DMS153 (cell line): ENCODE measurements around the gene ZFYVE1.
A peak's percentile ranks its signal among the peaks of the same experiment; 100 is the strongest.
"Not testable (repeated sequence)": the region's sequence is repeated elsewhere in the genome, so short reads cannot be mapped to it uniquely, and the experiment has no call there.

Experiments
- DNase-seq: peaks from one replicate; lab custom pipeline; 2025; lab: John Stamatoyannopoulos, UW

The ZFYVE1 gene

DNA sequence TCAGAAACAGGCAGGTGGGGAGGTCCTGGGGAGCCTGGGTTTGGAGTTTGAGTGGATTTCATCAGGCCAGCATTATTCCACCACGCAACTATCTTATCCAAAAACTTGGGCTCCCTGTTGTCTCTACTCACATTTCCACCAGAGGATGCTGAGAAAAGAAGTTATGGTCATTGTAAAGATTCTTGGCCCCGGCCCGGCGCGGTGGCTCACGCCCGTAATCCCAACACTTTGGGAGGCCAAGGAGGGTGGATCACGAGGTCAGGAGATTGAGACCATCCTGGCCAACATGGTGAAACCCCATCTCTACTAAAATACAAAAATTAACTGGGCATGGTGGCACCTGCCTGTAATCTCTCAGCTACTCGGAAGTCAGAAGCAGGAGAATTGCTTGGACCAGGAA is 70.2 kb downstream of the ZFYVE1 start:
- DNase-seq, result not testable (repeated sequence)

DNA sequence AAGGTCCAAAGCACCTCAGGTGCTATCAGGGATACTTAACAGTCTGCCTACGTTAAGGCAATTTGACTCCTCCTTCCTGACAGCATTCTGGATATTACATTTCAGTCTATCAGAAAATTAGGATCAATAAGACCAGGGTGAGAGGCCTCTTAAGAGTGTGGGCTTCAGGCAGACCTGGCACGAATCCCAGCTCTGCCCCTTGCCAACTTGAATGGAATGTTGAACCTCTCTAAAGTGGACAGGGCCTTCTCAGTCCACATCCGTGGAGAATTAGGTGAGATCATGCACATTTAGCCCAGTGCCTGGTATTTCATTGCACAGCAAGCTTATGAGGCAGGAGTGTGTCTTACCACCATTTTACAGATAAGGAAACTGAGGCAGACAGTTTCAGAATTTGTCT is 74.7 kb downstream of the ZFYVE1 start:
- DNase-seq, result no peak

DNA sequence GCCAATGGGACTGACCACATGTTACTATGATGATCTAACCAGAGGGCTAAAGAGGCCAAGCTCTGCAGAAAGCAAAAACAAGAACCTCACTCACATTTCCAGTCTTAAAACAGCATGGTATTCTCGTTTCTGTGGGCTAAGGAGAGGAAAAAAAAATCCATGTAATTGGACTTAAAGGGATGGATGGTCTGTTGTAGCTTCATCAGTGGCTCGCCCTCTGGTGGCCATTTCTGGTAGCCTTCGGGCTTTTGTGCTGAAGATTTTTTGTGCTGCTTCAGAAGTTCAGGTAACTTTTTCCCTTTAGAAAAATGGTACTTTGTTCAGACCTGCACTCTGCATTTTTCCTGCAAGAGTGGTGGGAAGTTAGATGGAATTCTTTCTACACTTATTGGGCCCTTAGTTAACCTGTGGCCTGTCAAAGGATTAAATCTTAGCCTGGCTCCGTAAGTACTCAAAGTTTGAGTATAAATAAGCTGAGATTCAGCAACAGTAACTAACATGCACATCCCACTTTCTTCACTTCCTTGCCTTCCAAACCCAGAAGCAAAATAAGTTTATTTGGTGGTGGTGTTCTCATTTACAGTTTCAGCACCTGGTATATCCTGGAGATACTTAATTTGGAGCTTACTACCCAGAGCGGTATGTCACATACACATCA is 78.3 kb downstream of the ZFYVE1 start:
- no peak for DNase-seq

DNA sequence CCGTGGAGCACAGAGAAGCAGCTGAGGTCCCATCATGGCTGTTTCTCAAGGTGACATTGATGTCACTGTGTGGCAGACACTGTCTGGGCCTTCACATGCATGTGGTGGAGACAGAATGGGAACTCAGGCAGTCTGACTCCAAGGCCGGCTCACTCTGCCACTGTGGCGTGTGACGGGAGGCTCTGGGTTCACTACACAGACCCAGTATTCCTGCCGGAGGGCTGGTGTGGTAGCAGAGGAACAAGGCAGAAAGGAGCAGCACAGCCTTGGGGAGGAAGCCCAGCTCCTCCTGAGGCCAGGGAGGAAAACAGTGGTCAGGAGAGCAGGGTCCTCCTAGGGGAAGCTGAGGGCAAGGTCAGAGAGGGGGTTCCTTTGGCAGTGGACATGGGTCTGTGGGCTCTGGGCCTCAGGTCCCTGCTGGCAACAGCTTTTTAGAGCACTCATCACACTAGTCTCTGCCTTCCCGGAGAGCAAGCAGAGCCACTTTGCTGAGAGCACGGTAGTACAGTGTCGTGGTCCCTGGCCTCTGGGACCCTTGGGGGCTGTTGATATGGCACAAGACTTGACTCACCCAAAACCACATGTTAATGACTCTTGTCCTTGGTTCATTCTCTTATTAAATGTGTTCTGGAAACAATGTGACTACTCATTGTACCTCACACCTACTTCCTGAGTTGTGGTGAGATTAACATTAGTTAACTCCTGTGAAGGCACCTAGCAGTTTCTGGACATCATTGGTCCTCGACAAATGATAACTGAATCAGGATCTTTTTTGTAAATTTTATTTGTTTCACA is 79.3 kb downstream of the ZFYVE1 start:
- no peak for DNase-seq

DNA sequence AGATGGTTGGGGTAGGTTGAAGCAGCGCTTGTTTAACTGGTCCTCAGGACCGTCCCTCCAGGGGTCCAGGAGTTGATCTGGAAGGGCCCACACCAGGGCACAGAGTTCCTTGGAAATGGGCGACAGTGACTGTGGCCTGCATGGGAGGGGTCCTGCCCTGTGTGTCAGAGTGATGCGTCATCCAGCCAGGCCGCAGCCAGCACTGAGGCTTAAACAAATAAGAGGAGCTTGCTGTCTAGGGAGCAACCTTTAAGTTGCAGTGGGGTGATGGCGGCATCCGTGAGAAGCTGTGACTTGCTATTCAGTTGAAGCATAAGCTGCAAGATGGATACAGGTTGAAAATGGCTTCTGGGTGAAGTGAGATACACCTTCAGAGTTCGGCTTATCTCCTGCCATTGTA is 80.4 kb downstream of the ZFYVE1 start:
- DNase-seq, result no peak

DNA sequence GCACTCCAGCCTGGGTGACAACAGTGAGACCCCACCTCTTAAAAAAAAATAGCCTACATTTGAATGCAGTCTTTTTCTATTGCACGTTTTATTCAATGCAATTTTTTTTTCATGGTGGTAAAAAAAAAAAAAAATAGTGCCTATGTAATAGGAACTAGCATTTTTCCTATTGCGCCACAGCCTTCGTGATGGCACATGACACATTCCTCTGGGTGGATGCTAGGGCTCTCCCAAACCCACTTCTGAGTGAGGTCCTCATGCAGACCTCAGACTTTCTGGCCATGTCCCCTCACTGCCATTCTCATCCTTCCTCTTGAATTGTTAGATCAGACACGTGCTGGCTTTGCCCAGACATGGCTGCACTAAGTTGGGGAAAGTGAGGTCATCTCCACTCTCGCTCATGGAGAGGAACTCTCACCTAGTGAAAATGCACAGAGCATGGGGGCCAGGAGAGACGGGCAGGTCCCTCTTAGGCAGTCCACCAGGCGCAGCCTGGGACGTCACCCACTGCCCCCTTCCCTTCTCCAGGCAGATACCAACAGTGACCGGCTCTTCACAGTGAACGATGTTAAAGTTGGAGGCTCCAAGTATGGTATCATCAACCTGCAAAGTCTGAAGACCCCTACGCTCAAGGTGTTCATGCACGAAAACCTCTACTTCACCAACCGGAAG is 81.4 kb downstream of the ZFYVE1 start:
- DNase-seq, result no peak

DNA sequence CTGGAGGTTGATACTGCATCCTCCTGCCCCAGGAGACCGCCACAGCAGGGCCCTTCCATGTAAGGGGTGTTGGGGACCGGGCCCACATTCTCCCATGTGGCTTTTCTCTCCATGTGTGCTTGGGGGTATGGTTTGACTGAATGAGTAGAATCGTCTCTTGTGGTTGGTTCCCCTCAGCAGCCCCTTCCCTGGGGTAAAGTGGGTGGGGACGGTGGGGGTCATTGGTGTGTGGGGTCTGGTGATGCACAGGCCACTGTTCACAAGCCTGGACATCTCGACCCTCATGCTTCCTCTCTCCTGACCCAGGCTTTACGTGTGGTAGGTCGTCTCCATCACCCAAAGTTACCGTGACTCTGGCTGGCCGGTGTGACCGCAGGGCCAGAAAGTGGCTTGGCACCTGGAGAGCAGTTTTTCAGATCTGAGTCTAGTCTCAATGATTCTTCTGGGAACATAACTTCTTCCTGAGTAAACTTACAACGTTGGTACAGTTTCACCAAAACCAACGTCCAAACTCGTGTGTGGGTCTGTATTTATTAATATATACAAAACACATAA is 83.0 kb downstream of the ZFYVE1 start:
- DNase-seq, result no peak

DNA sequence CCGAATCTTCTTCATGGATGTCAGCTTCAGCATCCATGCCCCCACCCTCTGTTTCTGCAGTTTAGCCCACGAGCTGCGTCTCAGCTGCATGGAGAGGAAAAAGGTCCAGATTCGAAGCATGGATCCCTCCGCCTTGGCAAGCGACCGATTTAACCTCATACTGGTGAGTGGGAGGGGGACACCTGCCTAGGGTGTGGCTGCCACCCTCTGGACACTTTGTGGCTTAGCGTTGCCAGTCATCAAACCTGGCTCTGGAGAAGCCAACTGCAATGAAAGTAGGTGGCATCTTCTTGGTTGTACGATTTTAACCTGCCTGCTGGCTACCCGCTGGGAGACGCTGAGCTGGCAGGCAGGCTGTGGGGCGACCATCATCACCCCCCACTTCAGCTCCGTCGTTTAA is 84.0 kb downstream of the ZFYVE1 start:
- no peak for DNase-seq

DNA sequence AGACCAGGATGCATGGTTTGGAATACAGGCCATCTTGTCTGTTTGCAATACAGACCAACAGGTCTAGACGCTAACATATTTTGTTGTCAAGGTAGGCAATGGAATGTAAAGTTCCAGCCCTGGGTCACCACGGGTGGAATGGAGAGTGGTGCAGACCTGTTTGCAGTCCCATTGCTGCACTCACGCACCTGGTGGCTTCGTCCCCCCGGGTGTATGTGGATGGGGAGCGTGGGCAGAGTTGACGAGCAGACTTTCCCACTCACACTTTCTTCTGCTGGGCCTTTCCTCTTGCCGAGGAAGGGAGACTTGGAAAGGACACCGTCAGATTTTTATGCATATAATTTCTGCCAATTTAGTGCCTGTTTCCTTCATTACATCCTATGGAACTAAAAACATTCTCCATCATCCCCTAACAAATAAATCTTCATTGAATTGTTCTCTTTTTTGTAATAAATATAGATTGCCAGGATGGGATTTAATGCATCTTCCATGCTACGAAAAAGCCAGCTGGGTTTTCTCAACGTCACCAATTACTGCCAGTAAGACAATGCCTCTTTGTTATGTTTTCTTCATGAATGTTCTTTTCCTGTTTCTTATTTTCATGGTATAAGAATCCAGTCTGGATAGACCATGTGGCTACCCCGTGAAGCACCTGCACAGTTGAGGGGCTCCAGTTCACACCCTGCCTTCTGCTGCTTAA is 85.5 kb downstream of the ZFYVE1 start:
- DNase-seq, result no peak

DNA sequence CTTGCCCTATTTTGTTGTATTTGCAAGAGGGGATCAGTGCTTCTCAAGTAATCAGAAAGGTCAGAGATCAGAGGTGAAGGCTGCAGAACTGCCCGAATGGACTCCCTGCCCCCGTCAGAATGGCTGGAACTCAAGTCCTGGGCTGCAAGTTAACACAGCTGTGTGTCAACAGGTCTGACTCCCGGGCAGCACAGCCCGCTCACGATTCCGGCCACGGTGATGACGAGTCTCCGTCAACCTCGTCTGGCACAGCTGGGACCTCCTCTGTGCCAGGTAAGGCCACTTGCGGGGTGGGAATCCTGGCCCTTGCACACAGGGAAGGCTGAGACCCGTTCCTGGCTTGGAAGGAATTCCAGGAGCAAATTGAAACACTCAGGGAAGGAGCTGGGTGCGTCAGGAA is 87.3 kb downstream of the ZFYVE1 start:
- DNase-seq, result no peak

DNA sequence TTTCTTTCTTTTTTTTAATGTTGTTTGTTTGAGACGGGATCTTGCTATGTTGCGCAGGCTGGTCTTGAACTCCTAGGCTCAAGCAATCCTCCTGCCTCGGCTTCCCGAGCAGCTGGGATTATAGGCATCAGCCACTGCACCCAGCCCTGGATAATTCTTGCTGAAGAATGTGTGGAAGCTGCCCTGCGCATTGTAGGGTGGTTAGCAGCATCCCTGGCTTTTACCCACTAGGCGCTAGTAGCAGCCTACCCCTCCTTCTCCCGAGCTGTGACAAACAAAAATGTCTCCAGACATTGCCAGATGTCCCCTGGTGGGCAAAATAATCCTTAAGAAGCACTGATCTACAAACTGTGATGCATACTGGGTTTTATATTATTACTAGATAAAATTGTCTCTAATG is 94.0 kb downstream of the ZFYVE1 start:
- DNase-seq, result no peak

DNA sequence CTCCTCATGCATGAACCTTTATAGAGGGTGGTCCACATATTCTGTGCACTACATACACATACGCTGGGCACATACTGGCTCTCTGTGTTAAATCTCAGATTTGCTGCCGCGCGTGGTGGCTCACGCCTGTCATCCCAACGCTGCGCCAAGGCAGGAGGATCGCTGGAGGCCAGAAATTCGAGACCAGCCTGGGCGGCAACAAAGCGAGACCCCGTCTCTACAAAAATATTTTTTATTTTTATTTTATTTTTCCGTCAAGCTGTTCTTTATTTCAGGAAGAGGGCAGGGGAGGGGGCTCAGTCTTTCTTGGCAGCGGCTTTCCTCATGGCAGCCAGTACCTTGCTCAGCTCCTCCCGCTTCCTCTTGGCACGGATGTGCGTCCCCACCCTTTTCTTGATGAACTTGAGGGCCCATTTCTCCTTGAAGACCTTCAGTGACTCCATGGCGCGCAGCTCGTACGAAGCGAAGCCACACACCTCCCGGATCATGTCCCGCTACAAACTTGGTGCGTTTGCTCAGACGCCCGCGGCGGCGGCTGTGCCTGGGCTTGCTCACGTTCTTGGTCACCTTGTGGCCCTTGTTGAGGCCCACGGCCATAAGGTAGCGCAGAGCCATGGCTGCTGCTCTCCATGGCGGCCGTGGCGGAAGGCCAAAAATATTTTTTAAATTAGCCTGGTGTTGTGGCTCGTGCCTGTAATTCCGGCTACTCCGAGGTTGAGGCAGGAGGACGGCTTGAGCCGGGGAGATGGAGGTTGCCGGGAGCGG is 97.4 kb downstream of the ZFYVE1 start:
- no peak for DNase-seq

DNA sequence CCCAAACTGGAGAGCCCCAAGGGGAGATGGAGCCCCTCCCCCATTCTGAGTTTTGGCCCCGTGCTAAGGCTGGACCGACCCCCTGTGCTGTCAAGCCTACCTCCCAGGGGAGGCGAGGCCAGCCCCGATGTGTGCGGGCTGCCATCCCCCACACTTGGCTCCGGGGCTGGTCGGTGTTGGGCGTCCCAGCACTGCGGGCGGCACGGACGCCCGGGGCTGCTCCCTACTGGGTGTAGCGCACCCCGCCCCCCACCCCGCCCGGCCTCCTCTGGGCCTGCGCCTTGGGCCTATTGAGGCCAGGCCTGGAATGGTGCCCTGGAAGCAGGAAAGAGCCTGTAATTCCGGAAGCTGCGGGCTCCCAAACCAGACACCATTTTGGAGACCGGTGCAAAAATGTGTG is 98.0 kb downstream of the ZFYVE1 start:
- DNase-seq, result no peak

DNA sequence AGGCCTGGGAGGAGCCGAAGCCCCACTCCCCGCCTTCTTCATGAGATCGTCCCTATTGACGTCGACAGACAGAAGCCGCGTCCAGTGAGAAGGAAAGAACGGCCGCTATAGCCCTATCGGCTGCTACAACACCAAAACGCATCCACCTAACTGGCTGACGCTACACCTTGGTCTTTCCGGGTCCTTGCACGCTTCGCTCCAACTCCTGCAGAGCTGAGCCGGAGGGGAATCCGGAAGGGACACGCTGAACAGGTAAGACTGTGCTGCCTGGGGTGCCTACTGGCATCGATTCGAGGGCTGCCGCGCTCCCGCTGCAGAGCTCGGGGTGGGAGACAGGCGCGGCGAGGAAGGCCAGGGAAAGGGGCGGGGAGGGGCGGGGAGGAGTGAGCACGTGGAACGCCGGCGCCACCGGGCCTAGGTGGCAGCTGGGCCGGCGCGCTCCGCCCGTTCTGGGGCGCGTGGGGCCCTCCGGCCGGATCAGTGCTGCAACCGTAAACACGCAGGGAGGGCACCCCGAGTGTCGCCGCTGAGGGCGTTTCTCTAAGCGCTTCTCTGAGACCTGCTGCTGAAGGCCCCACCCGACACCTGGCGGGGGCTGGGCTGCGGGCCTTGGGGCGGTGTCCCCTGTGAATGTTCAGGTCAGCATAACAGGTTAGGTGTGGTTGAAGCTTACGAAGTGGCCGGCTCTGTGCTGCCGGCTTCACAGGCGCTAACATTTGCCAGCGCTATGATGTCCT is 100.4 kb downstream of the ZFYVE1 start, which contains the start of gene DCAF4:
TSS of gene DCAF4 (plus strand) at position 173 of the 737 bp plus-strand sequence. CDS start 11,515 bp downstream, outside the sequence.
- DNase-seq, result peak; percentile 95

DNA sequence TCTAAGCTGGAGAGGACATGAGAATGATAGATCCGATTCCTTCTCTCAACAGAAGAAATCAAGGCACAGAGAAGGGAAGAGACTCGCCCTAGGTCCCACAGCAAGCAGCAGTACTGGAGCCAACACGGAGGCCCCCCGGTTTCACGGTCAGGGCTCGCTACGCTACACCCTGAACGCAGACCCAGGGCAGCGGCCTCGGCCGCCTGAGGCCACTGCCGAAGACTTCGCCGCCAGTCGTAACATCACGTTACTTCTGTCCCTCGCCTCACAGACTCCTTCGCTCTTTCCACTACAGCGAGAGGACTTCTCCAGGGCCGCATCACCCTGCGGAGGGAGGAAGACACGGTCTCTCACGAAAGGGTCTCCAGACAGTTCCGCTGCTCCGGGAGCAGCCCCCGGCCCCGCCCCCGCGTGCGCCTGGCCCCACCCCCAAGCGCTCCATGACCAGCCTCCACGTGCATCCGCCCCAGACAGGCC is 101.1 kb downstream of the ZFYVE1 start:
- no peak for DNase-seq

DNA sequence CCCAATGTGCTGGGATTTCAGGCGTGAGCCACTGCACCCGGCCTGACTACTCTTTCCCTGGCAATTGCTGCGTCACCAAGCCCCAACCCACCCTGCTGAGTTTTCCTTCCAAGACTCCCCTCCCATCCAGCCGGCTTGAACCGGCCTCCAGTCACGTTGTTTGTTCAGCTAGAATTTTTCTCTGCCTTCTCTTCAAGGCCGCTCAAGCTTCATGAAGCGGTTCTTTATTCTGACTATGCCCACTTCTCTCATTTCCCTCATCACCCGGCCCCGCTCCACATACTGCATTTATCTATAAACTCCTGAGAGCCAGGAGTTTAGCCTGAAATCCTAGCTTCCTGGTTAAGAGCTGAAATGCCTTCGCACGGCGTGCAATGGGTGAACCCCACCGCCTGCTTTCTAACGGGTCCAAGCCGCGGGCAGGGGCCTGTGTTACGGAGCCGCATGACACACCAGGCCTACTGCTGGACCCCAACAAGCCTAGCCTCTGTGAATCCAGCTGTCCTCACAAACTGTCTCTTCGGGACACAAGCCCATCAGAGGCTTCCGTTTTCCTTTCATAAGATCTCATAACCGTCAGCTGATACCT is 101.6 kb downstream of the ZFYVE1 start:
- no peak for DNase-seq

DNA sequence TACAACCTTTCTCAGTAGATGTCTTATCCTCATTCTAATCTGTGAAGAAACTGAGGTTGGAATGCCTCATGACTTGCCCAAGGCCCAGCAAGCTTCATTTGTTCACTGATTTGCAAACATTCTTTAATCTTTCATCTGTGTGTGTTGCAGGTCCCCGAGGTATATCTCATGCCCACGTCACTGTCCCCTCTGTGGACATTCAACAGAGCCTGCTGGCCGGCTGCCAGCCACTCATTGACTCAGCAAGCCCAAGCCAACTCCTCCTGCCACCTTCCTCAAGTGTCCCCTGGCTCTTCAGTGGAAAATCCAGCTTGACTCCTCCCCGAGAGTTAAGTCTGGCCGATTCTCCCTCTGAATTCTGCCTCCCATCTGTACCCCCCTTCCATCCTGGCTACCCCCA is 102.6 kb downstream of the ZFYVE1 start:
- DNase-seq, result no peak

DNA sequence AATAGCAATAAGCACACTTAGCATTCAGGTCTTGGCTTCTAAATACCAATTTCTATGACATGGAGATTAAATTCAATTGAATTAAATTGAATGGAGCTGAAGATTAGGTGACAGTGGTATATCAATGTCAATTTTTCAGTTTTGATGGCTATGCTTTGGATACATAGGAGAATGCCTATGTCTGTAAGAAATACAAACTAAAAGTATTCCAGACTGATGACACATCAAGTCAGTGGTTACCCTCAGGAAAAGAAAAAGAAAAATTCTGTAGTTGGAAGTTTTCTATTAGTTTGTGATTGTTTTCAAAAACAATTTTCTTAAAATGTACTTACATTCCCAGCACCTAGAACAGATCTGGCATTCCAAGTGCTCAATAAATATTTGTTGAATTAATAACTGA is 105.5 kb downstream of the ZFYVE1 start:
- DNase-seq, result no peak

DNA sequence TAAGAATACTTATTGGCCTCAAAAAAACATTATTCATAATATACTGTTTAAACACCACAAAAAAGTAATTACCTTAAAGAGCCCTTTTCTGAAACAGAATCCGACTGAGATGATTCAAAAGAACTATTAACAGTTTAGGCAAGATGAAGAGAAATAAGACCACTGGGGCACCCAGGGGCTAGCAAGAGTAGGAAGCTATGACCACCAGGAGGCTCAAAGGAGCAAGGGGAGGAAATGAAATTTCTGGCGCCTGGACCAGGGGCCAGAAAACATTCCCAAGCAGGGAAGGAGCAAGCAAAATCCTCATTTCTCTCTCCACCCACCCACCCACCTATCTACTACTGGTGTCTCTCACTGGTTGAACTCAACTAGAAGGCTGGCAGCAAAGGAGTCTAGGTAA is 106.9 kb downstream of the ZFYVE1 start:
- DNase-seq, result no peak
